ENCODE results near the gene LNPEP.
"Not testable (repeated sequence)": the region's sequence is repeated elsewhere in the genome, so short reads cannot be mapped to it uniquely, and the experiment has no call there.

Gene LNPEP

DNA sequence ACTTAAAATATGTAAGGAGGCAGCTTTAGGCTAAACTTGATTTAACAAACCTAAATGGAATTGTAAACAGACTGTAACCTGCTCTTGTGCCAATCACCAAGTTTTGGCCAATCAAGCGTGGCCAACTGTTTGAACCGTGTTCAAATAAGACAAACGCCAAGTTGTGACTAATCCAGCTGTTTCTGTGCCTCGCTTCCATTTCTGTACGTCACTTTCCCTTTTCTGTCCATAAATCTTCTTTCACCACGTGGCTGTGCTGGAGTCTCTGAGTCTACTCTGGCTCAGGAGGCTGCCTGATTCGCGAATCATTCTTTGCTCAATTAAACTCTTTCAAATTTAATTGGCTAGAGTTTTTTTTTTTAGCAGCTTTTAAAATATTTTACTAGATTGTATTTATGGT, 135.2 kb downstream of the LNPEP start:
- DNase-seq (ENCODE audit: low read depth in 1 of 2, low spot score in 1 of 2), result no peak
- no peak for TF ChIP-seq JUND (IDR thresholded peaks at IDR 0.05; ENCODE audit: low read depth)
- in situ Hi-C loops (cut with HindIII; ENCODE audit: low pct_unique_long_range_greater_than_20kb, low sequenced_read_pairs), result no loop called here

DNA sequence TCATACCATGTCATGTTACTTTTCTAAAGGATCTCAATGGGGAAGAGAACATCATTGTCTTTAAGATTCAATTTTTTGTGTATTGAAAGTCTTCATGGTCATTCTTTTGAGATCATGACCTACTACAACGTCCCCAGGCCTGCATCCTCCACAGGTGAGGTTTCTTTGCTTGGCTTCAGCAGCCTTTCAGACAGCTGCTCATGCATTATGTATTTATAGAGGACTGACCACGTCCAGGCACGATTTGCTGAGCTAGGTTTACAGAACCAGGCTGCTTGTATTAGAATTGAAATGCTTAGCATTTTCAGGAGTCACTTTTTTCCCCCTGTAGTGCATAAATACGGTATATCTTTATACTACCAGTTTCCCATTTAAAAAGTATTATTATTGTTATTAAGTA, 136.1 kb downstream of the LNPEP start:
- TF ChIP-seq JUND (IDR thresholded peaks at IDR 0.05; ENCODE audit: low read depth), result no peak
- DNase-seq (ENCODE audit: low read depth in 1 of 2, low spot score in 1 of 2), result no peak
- in situ Hi-C loops (cut with HindIII; ENCODE audit: low pct_unique_long_range_greater_than_20kb, low sequenced_read_pairs), result no loop called here

DNA sequence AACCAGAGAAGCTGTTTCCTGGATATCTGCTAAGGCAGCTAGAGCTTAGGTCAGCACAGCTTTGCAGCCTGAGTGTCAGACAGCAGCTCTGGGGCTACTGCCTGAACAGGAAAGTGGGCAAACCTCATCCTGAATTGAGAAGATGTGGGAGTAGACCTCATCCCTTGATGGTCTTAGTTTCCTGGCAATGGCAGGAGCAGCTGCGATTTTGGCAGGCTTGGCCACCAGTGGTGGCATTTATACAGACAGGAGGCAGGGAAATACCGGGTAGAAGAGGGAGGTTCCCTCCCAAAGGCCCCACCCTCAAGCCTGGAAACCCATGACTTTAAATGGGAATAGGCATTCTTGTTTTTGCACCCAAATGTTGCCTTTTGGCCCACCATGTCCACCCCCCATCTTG, 136.8 kb downstream of the LNPEP start:
- in situ Hi-C loops (cut with HindIII; ENCODE audit: low pct_unique_long_range_greater_than_20kb, low sequenced_read_pairs), result no loop called here

DNA sequence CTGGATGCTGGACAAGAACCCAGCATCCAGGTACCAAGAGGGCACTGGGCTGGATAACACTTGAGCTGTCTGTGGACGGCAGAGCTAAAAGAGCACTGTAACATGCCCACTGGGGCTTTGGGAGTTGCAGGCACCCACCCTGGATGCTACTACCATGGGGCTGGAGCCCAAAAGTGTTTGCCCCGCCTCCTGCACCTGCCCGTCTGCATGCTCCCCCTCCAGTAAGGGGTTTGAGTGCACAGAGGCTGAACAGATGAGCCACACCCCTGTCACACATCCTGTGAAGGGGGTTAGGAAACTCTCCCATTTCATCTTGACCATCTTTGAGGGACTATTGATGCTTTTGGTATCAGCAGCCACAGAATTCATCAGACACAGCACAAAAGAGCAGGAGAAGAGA, 137.5 kb downstream of the LNPEP start:
- TF ChIP-seq JUND (IDR thresholded peaks at IDR 0.05; ENCODE audit: low read depth), result no peak
- in situ Hi-C loops (cut with HindIII; ENCODE audit: low pct_unique_long_range_greater_than_20kb, low sequenced_read_pairs), result no loop called here
- DNase-seq (ENCODE audit: low read depth in 1 of 2, low spot score in 1 of 2), result no peak

More for the DNA sequence above, 136.8 kb downstream of the LNPEP start:
- no peak for DNase-seq (ENCODE audit: low read depth in 1 of 2, low spot score in 1 of 2)
- TF ChIP-seq JUND (IDR thresholded peaks at IDR 0.05; ENCODE audit: low read depth), result no peak

DNA sequence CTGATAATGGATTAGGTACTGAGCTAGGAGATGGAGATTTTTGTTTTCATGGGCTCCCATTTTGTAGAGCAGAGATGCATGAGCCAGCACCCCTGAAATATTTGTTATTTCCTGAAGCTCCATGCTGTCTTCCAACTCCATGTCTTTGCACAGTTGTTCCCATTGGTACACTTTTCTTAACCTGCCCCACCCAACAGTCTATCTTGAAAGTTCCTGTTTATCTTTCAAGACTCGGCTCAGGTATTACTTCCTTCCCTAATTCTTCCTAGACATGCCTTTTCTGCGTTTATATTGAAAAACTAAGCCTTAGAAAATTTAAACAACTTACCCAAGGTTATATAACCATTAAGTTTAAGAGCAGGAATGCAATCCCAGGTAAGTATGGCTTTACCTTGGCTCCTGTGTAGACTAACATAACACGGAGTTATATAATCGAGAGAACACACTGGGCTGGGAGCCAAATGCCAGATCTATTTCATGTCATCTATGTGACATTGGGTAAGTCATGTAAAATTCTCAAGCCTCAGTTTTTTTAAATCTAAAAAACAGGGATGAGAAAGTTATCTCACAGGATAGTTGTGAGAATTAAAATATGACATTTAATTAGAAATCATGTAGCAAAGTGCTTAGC, 139.1 kb downstream of the LNPEP start:
- no peak for DNase-seq (ENCODE audit: low read depth in 1 of 2, low spot score in 1 of 2)
- no peak for TF ChIP-seq JUND (IDR thresholded peaks at IDR 0.05; ENCODE audit: low read depth)
- in situ Hi-C loops (cut with HindIII; ENCODE audit: low pct_unique_long_range_greater_than_20kb, low sequenced_read_pairs), result no loop called here

DNA sequence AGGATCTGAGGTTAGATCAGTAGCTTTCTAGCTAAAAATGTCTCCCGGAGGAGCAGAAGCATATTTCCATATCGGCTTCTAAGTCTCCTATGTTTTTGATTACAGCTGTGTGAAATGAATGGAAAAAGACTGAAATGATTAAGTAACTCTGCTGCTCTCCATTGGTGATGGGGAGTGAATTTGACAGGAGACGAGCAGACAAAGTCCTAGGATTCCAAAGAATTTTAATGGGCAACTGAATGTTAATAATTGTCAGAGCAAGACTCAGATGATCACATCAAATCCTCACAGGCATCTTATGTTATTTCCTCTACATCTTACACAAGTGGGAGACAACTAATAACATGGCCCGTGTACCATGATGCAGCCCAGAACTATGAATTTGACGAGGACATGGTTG, 139.8 kb downstream of the LNPEP start:
- in situ Hi-C loops (cut with HindIII; ENCODE audit: low pct_unique_long_range_greater_than_20kb, low sequenced_read_pairs), result no loop called here
- no peak for DNase-seq (ENCODE audit: low read depth in 1 of 2, low spot score in 1 of 2)
- TF ChIP-seq JUND (IDR thresholded peaks at IDR 0.05; ENCODE audit: low read depth), result no peak

DNA sequence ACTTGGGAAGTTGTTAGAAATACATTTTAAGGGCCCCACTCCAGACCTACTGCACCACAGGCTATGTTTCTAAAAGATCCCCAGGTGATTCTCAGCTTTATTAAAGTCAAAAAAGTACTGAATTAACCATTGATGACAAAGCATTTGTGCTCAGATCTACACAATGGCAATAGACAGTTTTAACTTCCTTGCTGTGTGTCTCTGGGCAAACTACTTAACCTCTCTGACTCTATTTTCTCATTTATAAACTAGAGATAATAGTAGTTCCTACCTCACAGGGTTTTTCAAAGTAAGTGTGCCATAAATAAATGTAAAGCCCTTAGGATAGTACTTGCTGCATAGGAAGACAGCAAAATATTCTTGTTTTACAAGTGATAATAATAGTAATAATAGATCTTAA, 140.2 kb downstream of the LNPEP start:
- no peak for TF ChIP-seq JUND (IDR thresholded peaks at IDR 0.05; ENCODE audit: low read depth)
- DNase-seq (ENCODE audit: low read depth in 1 of 2, low spot score in 1 of 2), result no peak
- in situ Hi-C loops (cut with HindIII; ENCODE audit: low pct_unique_long_range_greater_than_20kb, low sequenced_read_pairs), result no loop called here

DNA sequence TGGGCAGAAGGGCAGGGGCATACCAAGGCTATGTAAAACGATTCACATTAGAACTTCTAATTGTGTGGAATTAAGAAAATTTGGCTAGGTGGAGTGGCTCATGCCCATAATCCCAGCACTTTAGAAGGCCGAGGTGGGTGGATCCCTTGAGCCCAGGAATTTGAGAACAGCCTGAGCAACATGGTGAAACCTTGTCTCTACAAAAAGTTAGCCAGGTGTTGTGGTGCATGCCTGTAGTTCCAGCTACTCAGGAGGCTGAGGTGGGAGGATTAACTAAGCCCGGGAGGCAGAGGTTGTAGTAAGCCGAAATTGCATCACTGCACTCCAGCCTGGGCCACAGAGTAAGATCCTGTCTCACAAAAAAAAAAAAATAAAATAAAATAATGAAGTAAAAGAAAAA, 141.4 kb downstream of the LNPEP start:
- in situ Hi-C loops (cut with HindIII; ENCODE audit: low pct_unique_long_range_greater_than_20kb, low sequenced_read_pairs), result no loop called here
- TF ChIP-seq JUND (IDR thresholded peaks at IDR 0.05; ENCODE audit: low read depth), result no peak
- no peak for DNase-seq (ENCODE audit: low read depth in 1 of 2, low spot score in 1 of 2)

DNA sequence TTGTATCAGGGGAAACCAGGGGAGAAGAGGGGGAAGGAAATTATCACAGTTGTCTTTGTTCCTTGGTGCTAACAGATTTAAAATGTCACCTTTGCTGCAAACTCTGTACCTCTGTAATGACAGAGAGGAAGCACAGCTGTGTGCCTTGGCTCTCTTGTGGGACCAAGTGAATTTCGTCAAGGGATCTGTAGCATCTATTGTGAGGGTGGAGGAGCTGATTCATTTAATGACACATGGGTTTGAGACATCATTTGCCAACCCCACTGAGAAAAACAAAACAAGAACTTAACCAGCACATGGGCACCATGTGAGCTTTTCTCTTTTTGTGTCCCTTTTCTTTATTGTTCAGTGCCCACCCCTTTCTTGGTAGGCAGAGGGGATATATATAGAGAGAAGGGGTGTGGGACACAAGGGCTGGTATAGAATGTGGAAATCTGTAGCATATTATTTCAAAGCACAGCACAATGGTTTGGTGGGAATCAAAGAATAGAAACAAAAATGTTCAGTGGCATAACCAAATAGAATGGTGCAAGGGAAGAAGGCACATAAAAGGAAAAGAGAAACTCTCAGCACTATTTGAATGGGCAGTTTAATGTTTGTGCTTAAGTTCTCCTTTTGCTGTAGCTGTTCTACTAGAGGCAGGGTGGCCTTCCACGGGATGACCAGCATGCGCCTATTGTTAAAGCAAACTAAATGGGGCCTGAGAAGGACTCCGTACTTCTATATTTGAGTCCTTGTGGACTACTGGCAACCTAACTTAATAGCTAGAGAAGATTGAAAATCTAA, 143.3 kb downstream of the LNPEP start:
- in situ Hi-C loops (cut with HindIII; ENCODE audit: low pct_unique_long_range_greater_than_20kb, low sequenced_read_pairs), result no loop called here
- no peak for DNase-seq (ENCODE audit: low read depth in 1 of 2, low spot score in 1 of 2)

DNA sequence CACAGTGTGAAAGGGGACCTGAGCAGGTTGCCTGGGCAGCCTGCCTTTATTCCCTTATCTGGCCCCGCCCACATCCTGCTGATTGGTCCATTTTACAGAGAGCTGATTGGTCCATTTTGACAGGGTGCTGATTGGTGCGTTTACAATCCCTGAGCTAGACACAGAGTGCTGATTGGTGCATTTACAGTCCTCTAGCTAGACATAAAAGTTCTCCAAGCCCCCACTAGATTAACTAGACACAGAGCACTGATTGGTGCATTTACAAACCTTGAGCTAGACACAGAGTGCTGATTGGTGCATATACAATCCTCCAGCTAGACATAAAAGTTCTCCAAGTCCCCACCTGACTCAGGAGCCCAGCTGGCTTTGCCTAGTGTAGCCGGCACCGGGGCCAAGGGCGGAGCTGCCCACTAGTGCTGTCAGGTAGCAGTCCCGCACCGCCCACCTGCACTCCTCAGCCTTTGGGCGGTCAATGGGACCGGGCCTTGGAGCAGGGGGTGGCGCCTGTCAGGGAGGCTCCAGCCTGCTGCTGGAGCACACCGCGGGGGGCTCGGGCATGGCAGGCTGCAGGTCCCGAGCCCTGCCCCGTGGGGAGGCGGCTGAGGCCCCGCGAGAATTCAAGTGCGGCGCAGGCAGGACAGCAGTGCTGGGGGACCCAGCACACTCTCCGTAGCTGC, 149.0 kb downstream of the LNPEP start:
- in situ Hi-C loops (cut with HindIII; ENCODE audit: low pct_unique_long_range_greater_than_20kb, low sequenced_read_pairs); DNase-seq (ENCODE audit: low read depth in 1 of 2, low spot score in 1 of 2): not testable (repeated sequence)

More for the DNA sequence above, 143.3 kb downstream of the LNPEP start:
- no peak for TF ChIP-seq JUND (IDR thresholded peaks at IDR 0.05; ENCODE audit: low read depth)

DNA sequence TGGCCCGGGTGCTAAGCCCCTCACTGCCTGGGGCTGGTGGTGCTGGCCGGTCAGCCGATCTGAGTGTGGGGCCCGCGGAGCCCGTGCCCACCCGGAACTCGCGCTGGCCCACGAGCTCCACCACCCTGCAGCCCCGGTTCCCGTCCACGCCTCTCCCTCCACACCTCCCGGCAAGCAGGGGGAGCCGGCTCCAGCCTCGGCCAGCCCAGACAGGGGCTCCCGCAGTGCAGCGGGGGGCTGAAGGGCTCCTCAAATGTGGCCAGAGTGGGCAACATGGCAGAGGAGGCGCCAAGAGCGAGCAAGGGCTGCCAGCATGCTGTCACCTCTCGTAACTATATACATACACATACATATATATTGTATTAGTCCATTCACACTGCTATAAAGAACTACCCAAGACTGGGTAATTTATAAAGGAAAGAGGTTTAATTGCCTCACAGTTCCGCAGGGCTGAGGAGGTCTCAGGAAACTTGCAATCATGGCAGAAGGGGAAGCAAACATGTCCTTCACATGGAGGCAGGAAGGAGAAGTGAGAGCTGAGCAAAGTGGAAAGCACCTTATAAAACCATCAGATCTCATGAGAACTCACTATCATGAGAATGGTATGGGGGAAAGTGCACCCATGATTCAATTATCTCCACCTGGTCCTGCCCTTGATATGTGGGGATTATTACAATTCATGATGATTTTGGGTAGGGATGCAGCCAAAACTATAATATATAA, 149.7 kb downstream of the LNPEP start:
- DNase-seq (ENCODE audit: low read depth in 1 of 2, low spot score in 1 of 2), result no peak
- in situ Hi-C loops (cut with HindIII; ENCODE audit: low pct_unique_long_range_greater_than_20kb, low sequenced_read_pairs), result no loop called here
- TF ChIP-seq JUND (IDR thresholded peaks at IDR 0.05; ENCODE audit: low read depth), result no peak

Data from T47D (cell line).